ENCODE data around the gene VTI1B.

The VTI1B gene

GRCh38 chr14:67698179-67698578 lies 23.7 kb upstream of the VTI1B start:
- Mint-ChIP-seq H3K4me3 (no peak overlapping the region), H3K9me3 (no peaks in the 10 kb centered on the region), H3K27ac (no peak overlapping the region), H3K36me3 (no peaks in the 10 kb centered on the region), H3K4me1 (peaks cover 21% of the 10 kb centered on the region), H3K27me3 (no peaks in the 10 kb centered on the region)
- DNase-seq: no peak
- CTCF ChIA-PET: interaction anchor here (1.1 to 1.5 kb wide), 4 partner anchors 80 to 1126 kb away, joined by 3 read pairs; no protein-coding TSS in a partner anchor

GRCh38 chr14:67697006-67697405 lies 22.6 kb upstream of the VTI1B start:
- Mint-ChIP-seq H3K9me3 (no peaks in the 10 kb centered on the region), H3K4me1 (peaks cover 26% of the 10 kb centered on the region), H3K36me3 (peaks cover 4% of the 10 kb centered on the region), H3K27ac (no peak overlapping the region), H3K4me3 (no peak overlapping the region), H3K27me3 (no peaks in the 10 kb centered on the region)
- CTCF ChIA-PET: interaction anchor here (0.6 to 1.5 kb wide), 3 partner anchors 9 to 1127 kb away, joined by 3 read pairs; no protein-coding TSS in a partner anchor
- DNase-seq: no peak

- CTCF ChIA-PET: interaction anchor here (1.5 kb wide), 1 partner anchor 95 kb away, joined by 6 read pairs; the partner anchor contains the start of gene PIGH
- Mint-ChIP-seq H3K4me1 (peaks cover 28% of the 10 kb centered on the region), H3K27ac (peak within 1 kb of the TSS; percentile 91), H3K4me3 (peak within 1 kb of the TSS; percentile 77), H3K9me3 (no peaks in the 10 kb centered on the region), H3K27me3 (no peaks in the 10 kb centered on the region), H3K36me3 (peaks cover 18% of the 10 kb centered on the region)
- peak; percentile 92 for DNase-seq
Observed at GRCh38 chr14:67695394-67695949, 21.0 kb upstream of the VTI1B start, which contains the start of gene RDH11. RDH11 (minus strand) TSS chr14:67695764; CDS start chr14:67695703, 61 bp downstream.

- DNase-seq: peak; percentile 86
- CTCF ChIA-PET: interaction anchor here (1.3 to 1.8 kb wide), 3 partner anchors 9 to 95 kb away, joined by 4 to 9 read pairs (median 6); partner anchors contain the start of genes PIGH and VTI1B
- Mint-ChIP-seq H3K27ac (peak overlapping the region; percentile 91), H3K9me3 (no peaks in the 10 kb centered on the region), H3K36me3 (peaks cover 24% of the 10 kb centered on the region), H3K4me1 (peaks cover 28% of the 10 kb centered on the region), H3K4me3 (peak overlapping the region; percentile 77), H3K27me3 (no peaks in the 10 kb centered on the region)
Observed at GRCh38 chr14:67694791-67695393, 20.5 kb upstream of the VTI1B start.

GRCh38 chr14:67690011-67690410 lies 15.6 kb upstream of the VTI1B start:
- H3K27ac Mint-ChIP-seq: no peak overlapping the region
- H3K36me3 Mint-ChIP-seq: peaks cover 54% of the 10 kb centered on the region
- H3K27me3 Mint-ChIP-seq: no peaks in the 10 kb centered on the region
- CTCF ChIA-PET: no interaction called here
- H3K4me1 Mint-ChIP-seq: peaks cover 24% of the 10 kb centered on the region
- H3K4me3 Mint-ChIP-seq: no peak overlapping the region
- no peak for DNase-seq
- no peaks in the 10 kb centered on the region for H3K9me3 Mint-ChIP-seq

- CTCF ChIA-PET: interaction anchor here (2.1 kb wide), 1 partner anchor 21 kb away, joined by 6 read pairs; no protein-coding TSS in a partner anchor
- H3K4me1 Mint-ChIP-seq: peaks cover 18% of the 10 kb centered on the region
- H3K4me3 Mint-ChIP-seq: no peak overlapping the region
- DNase-seq: no peak
- H3K36me3 Mint-ChIP-seq: peaks cover 56% of the 10 kb centered on the region
- no peaks in the 10 kb centered on the region for H3K27me3 Mint-ChIP-seq
- no peaks in the 10 kb centered on the region for H3K9me3 Mint-ChIP-seq
- H3K27ac Mint-ChIP-seq: peak overlapping the region; percentile 16
Observed at GRCh38 chr14:67683842-67684241, 9.4 kb upstream of the VTI1B start.

- H3K9me3 Mint-ChIP-seq: no peaks in the 10 kb centered on the region
- CTCF ChIA-PET: no interaction called here
- no peak overlapping the region for H3K4me3 Mint-ChIP-seq
- H3K36me3 Mint-ChIP-seq: peaks cover 57% of the 10 kb centered on the region
- H3K27me3 Mint-ChIP-seq: no peaks in the 10 kb centered on the region
- no peak for DNase-seq
- H3K4me1 Mint-ChIP-seq: peaks cover 23% of the 10 kb centered on the region
- H3K27ac Mint-ChIP-seq: no peak overlapping the region
Observed at GRCh38 chr14:67680941-67681340, 6.5 kb upstream of the VTI1B start.

- peaks cover 29% of the 10 kb centered on the region for H3K4me1 Mint-ChIP-seq
- H3K27ac Mint-ChIP-seq: peak overlapping the region; percentile 49
- no peak overlapping the region for H3K4me3 Mint-ChIP-seq
- H3K9me3 Mint-ChIP-seq: no peaks in the 10 kb centered on the region
- H3K36me3 Mint-ChIP-seq: peaks cover 53% of the 10 kb centered on the region
- DNase-seq: no peak
- no peaks in the 10 kb centered on the region for H3K27me3 Mint-ChIP-seq
- CTCF ChIA-PET: no interaction called here
Observed at GRCh38 chr14:67680121-67680602, 5.7 kb upstream of the VTI1B start.

- no peak for DNase-seq
- peaks cover 43% of the 10 kb centered on the region for H3K36me3 Mint-ChIP-seq
- no peaks in the 10 kb centered on the region for H3K27me3 Mint-ChIP-seq
- H3K9me3 Mint-ChIP-seq: no peaks in the 10 kb centered on the region
- H3K4me3 Mint-ChIP-seq: no peak overlapping the region
- peaks cover 29% of the 10 kb centered on the region for H3K4me1 Mint-ChIP-seq
- CTCF ChIA-PET: interaction anchor here (1.3 to 1.4 kb wide), 2 partner anchors 12 to 56 kb away, joined by 3 to 5 read pairs; no protein-coding TSS in a partner anchor
- H3K27ac Mint-ChIP-seq: no peak overlapping the region
Observed at GRCh38 chr14:67679006-67679405, 4.6 kb upstream of the VTI1B start.

GRCh38 chr14:67675219-67675582 lies 769 bp upstream of the VTI1B start:
- Mint-ChIP-seq H3K4me3 (peak overlapping the region; percentile 91), H3K27ac (peak overlapping the region; percentile 92), H3K4me1 (peaks cover 36% of the 10 kb centered on the region), H3K36me3 (peaks cover 25% of the 10 kb centered on the region), H3K27me3 (no peaks in the 10 kb centered on the region), H3K9me3 (no peaks in the 10 kb centered on the region)
- CTCF ChIA-PET: interaction anchor here (1.5 to 1.6 kb wide), 2 partner anchors 19 to 29 kb away, joined by 4 read pairs; no protein-coding TSS in a partner anchor
- no peak for DNase-seq

- CTCF ChIA-PET: interaction anchor here (1.4 to 2.1 kb wide), 3 partner anchors 20 to 90 kb away, joined by 4 to 11 read pairs (median 4); no protein-coding TSS in a partner anchor
- Mint-ChIP-seq H3K36me3 (peaks cover 25% of the 10 kb centered on the region), H3K4me1 (peaks cover 30% of the 10 kb centered on the region), H3K9me3 (no peaks in the 10 kb centered on the region), H3K4me3 (peak overlapping the region; percentile 91), H3K27ac (peak overlapping the region; percentile 88), H3K27me3 (no peaks in the 10 kb centered on the region)
- peak; percentile 77 for DNase-seq
Observed at GRCh38 chr14:67674139-67674479, 323 bp downstream of the VTI1B start.

- H3K27me3 Mint-ChIP-seq: no peaks in the 10 kb centered on the region
- no peaks in the 10 kb centered on the region for H3K9me3 Mint-ChIP-seq
- CTCF ChIA-PET: interaction anchor here (1.4 to 2.1 kb wide), 2 partner anchors 31 to 89 kb away, joined by 4 to 11 read pairs; no protein-coding TSS in a partner anchor
Observed at GRCh38 chr14:67673451-67673850, 981 bp downstream of the VTI1B start.

GRCh38 chr14:67668559-67668958 lies 5.9 kb downstream of the VTI1B start:
- CTCF ChIA-PET: interaction anchor here (0.8 to 8.6 kb wide), 7 partner anchors 12 to 142 kb away, joined by 3 to 96 read pairs (median 3); partner anchors contain the start of genes ARG2 and RDH12
- Mint-ChIP-seq H3K4me3 (no peak overlapping the region), H3K36me3 (peaks cover 3% of the 10 kb centered on the region), H3K9me3 (no peaks in the 10 kb centered on the region), H3K27ac (no peak overlapping the region), H3K27me3 (no peaks in the 10 kb centered on the region), H3K4me1 (peaks cover 39% of the 10 kb centered on the region)
- DNase-seq: no peak

More at GRCh38 chr14:67673451-67673850, 981 bp downstream of the VTI1B start:
- Mint-ChIP-seq H3K4me3 (peak overlapping the region; percentile 91), H3K27ac (no peak overlapping the region), H3K36me3 (peaks cover 19% of the 10 kb centered on the region), H3K4me1 (peaks cover 37% of the 10 kb centered on the region)
- no peak for DNase-seq

GRCh38 chr14:67666750-67667449 lies 7.5 kb downstream of the VTI1B start:
- DNase-seq: peak; percentile 45

More at GRCh38 chr14:67666750-67667449, 7.5 kb downstream of the VTI1B start:
- no peaks in the 10 kb centered on the region for H3K9me3 Mint-ChIP-seq
- no peak overlapping the region for H3K27ac Mint-ChIP-seq
- H3K4me3 Mint-ChIP-seq: no peak overlapping the region
- H3K27me3 Mint-ChIP-seq: no peaks in the 10 kb centered on the region
- H3K4me1 Mint-ChIP-seq: peaks cover 32% of the 10 kb centered on the region
- CTCF ChIA-PET: interaction anchor here (0.6 to 8.6 kb wide), 20 partner anchors 11 to 247 kb away, joined by 3 to 96 read pairs (median 4); partner anchors contain the start of genes ARG2, PIGH and TMEM229B
- peaks cover 2% of the 10 kb centered on the region for H3K36me3 Mint-ChIP-seq

Data from activated naive CD4-positive, alpha-beta T cell treated with anti-CD3 and anti-CD28 coated beads, Interleukin-2, amount 10 ng/mL, durations not matched to agents 7 days and 5 days (primary cell).